ENCODE measurements around the gene RALB.

GRCh38 chr2:120341977-120342376 lies 89.3 kb downstream of the RALB start:
- TF ChIP-seq CTCF (IDR thresholded peaks at IDR 0.05): no peak
- TF ChIP-seq POLR2AphosphoS5 (IDR thresholded peaks at IDR 0.05): no peak

All from transverse colon (tissue), 4 donors.